B cell (primary cell): Measurements from ENCODE around the gene RPP40.

Source experiments
- CTCF ChIP-seq: fragments of 200-600 bp; IDR thresholded peaks from one replicate; pipeline ENCODE4 v1.8.0; 2022; ENCODE audit warnings: antibody characterized with exemption, mild to moderate bottlenecking
- EZH2 ChIP-seq: IDR thresholded peaks from 2 replicates; pipeline ENCODE4 v1.6.1; 2012; ENCODE audit warnings: borderline replicate concordance, low read depth, mild to moderate bottlenecking, moderate library complexity, low read length; ENCODE audit not compliant: insufficient read depth, poor library complexity, severe bottlenecking

GRCh38 chr6:4997862-4998261, 6.0 kb downstream of the RPP40 start:
- TF ChIP-seq CTCF (no peak), EZH2 (no peak)
